Measurements from ENCODE around the gene ANKRD31. TPM values are rescaled to one million over a fixed set of nuclear protein-coding genes. Genes with fewer than 3 reads are reported as not detected.
"Not testable (repeated sequence)": the region's sequence is repeated elsewhere in the genome, so short reads cannot be mapped to it uniquely, and the experiment has no call there.

The ANKRD31 gene
- polyA plus RNA-seq, 2 of the 4 experiments (the other 2 are of a cell fraction), result 0.15 to 0.49 TPM

- FAIRE-seq; POLR2A ChIA-PET; H3K9me3 ChIP-seq; H3K4me3 ChIP-seq; DNase-seq (ENCODE audit: low read depth in 1 of 2, low spot score in 1 of 2); H3K4me1 ChIP-seq; ATAC-seq; H3K27ac ChIP-seq; CTCF ChIA-PET: not testable (repeated sequence)
- H3K4me2 ChIP-seq, result peak overlapping the region; percentile 14; the same call in 1 of the 3 replicates
- 57% methylated on average over 3 of the region's 3 CpGs for WGBS (ENCODE audit: missing lambda C conversion rate)
These were observed 140.7 kb downstream of the ANKRD31 start for GRCh38 chr5:75095956-75096355.

- ATAC-seq (no peak), DNase-seq (ENCODE audit: low read depth in 1 of 2, low spot score in 1 of 2) (no peak), FAIRE-seq (no peak)
- H3K4me1 ChIP-seq, result peaks cover 8% of the 10 kb centered on the region; the same call in 1 of the 3 replicates
- no peaks in the 10 kb centered on the region for H3K9me3 ChIP-seq
- CTCF ChIA-PET, result interaction anchor here (0.9 to 1.2 kb wide), 3 partner anchors 11 to 38 kb away, joined by 3 to 4 read pairs (median 3); no protein-coding TSS in a partner anchor
- H3K4me2 ChIP-seq, result no peak overlapping the region
- H3K4me3 ChIP-seq, result no peak overlapping the region
- TF ChIP-seq BCL3 (IDR thresholded peaks at IDR 0.05) (no peak), REST (IDR thresholded peaks at IDR 0.05) (no peak), EHMT2 (IDR thresholded peaks at IDR 0.05; ENCODE audit: low read depth) (no peak), CBX8 (IDR thresholded peaks at IDR 0.05) (no peak), RAD21 (conservative IDR thresholded peaks at IDR 0.05 in 1 of 2, IDR thresholded peaks at IDR 0.05 in 1 of 2) (no peak)
- POLR2A ChIA-PET, result no interaction called here
- 57% methylated on average over 3 of the region's 3 CpGs for WGBS (ENCODE audit: missing lambda C conversion rate)
- H3K27ac ChIP-seq, result no peak overlapping the region
These were observed 145.1 kb downstream of the ANKRD31 start for GRCh38 chr5:75091597-75091996.

GRCh38 chr5:75089662-75090061 is 147.0 kb downstream of the ANKRD31 start:
- no peaks in the 10 kb centered on the region for H3K9me3 ChIP-seq
- WGBS (ENCODE audit: missing lambda C conversion rate), result 23% methylated on average over 1 of the region's 1 CpG
- no peak overlapping the region for H3K4me2 ChIP-seq
- CTCF ChIA-PET, result interaction anchor here (1.0 kb wide), 1 partner anchor 18 kb away, joined by 3 read pairs; no protein-coding TSS in a partner anchor
- no peak for TF ChIP-seq SMC3 (IDR thresholded peaks at IDR 0.05)
- TF ChIP-seq ATOH8 (CRISPR knock-in tag; IDR thresholded peaks at IDR 0.05; ENCODE audit: low read depth), result no peak
- no peak for TF ChIP-seq HES2 (IDR thresholded peaks at IDR 0.05)
- no peak for TF ChIP-seq HEYL (CRISPR knock-in tag; IDR thresholded peaks at IDR 0.05)
- TF ChIP-seq PHF8 (IDR thresholded peaks at IDR 0.05; ENCODE audit: borderline replicate concordance, low read depth), result no peak
- no peak for TF ChIP-seq GATA3 (IDR thresholded peaks at IDR 0.05; ENCODE audit: borderline replicate concordance)
- TF ChIP-seq HDAC2 (IDR thresholded peaks at IDR 0.05), result no peak
- no peak for TF ChIP-seq HOXB5 (CRISPR knock-in tag; IDR thresholded peaks at IDR 0.05)
- TF ChIP-seq CTCF (IDR thresholded peaks at IDR 0.05), result no peak
- no peak for TF ChIP-seq ZFP36 (IDR thresholded peaks at IDR 0.05; ENCODE audit: borderline replicate concordance, partially characterized antibody)
- no peak for TF ChIP-seq ESRRA (IDR thresholded peaks at IDR 0.05; ENCODE audit: borderline replicate concordance, low read length)
- TF ChIP-seq CHD4 (IDR thresholded peaks at IDR 0.05; ENCODE audit: borderline replicate concordance), result no peak
- FAIRE-seq (no peak), DNase-seq (ENCODE audit: low read depth in 1 of 2, low spot score in 1 of 2) (no peak), ATAC-seq (no peak)
- H3K27ac ChIP-seq, result no peak overlapping the region
- POLR2A ChIA-PET, result no interaction called here
- H3K4me3 ChIP-seq, result no peak overlapping the region
- no peaks in the 10 kb centered on the region for H3K4me1 ChIP-seq
